ENCODE data around the gene RPS25. TPM values are rescaled to one million over a fixed set of nuclear protein-coding genes. Genes with fewer than 3 reads are reported as not detected.

The RPS25 gene
- polyA plus RNA-seq, 1 of the 3 experiments (the other 2 are of a cell fraction) = 2,688 TPM

- TF ChIP-seq FOXJ3 (CRISPR knock-in tag; IDR thresholded peaks at IDR 0.05) (no peak), USF2 (IDR thresholded peaks at IDR 0.05; ENCODE audit: borderline replicate concordance, low read depth, low read length) (no peak)
These were observed 8.0 kb upstream of the RPS25 start (continued) for GRCh38 chr11:119025978-119026766.

GRCh38 chr11:119025541-119025940 is 7.4 kb upstream of the RPS25 start:
- Histone ChIP-seq H3K27ac (ENCODE audit: low read depth in 2 of 2, low read length in 1 of 2) (no peak overlapping the region), H3K27me3 (ENCODE audit: insufficient read depth) (no peaks in the 10 kb centered on the region), H4K20me1 (ENCODE audit: insufficient read depth) (no peaks in the 10 kb centered on the region), H3K4me3 (ENCODE audit: low read depth in 2 of 2, low read length in 1 of 2) (no peak overlapping the region), H2AFZ (ENCODE audit: low read depth) (no peak overlapping the region), H3K9me3 (no peaks in the 10 kb centered on the region), H3K9ac (no peak overlapping the region), H3K9me2 (no peaks in the 10 kb centered on the region), H3K36me3 (replicated peaks in 1 of 2; ENCODE audit: control insufficient read depth in 1 of 2, insufficient read depth in 2 of 2, low read length in 1 of 2) (peaks cover 24 to 42% of the 10 kb centered on the region in 2 experiments), H3K4me2 (no peak overlapping the region), H3K4me1 (ENCODE audit: control insufficient read depth in 1 of 2, insufficient read depth in 2 of 2, low read depth in 1 of 2, low read length in 1 of 2) (peaks cover 12 to 21% of the 10 kb centered on the region in 2 experiments; a peak in 3 of 4 replicates), H3F3A (replicated peaks; ENCODE audit: insufficient read depth) (peaks cover 12% of the 10 kb centered on the region), H3K79me2 (ENCODE audit: insufficient read depth) (peaks cover 22% of the 10 kb centered on the region)
- ChIA-PET POLR2A (interaction anchor here (0.8 to 1.4 kb wide), 2 partner anchors 10 to 31 kb away, joined by 3 read pairs; no protein-coding TSS in a partner anchor), CTCF (interaction anchor here (1.4 kb wide), 1 partner anchor 19 kb away, joined by 3 read pairs; no protein-coding TSS in a partner anchor)
- 87% methylated on average over 5 of the region's 5 CpGs for whole genome bisulfite sequencing (ENCODE audit: low lambda C conversion rate)
- TF ChIP-seq RCOR1 (IDR thresholded peaks at IDR 0.05; ENCODE audit: low read length) (no peak), MAX (IDR thresholded peaks at IDR 0.05; ENCODE audit: low read depth) (no peak), NRF1 (IDR thresholded peaks at IDR 0.05; ENCODE audit: low read depth, low read length) (no peak), PBX3 (IDR thresholded peaks at IDR 0.05) (no peak), REST (IDR thresholded peaks at IDR 0.05; ENCODE audit: low read depth, low read length) (no peak), CTCF (IDR thresholded peaks at IDR 0.05) (no peak), USF1 (IDR thresholded peaks at IDR 0.05; ENCODE audit: borderline replicate concordance, low read depth) (no peak), GATA2 (CRISPR knock-in tag; IDR thresholded peaks at IDR 0.05) (no peak), FOXM1 (IDR thresholded peaks at IDR 0.05; ENCODE audit: low read depth) (no peak), EZH2phosphoT487 (IDR thresholded peaks at IDR 0.05; ENCODE audit: borderline replicate concordance, low read depth) (no peak)
- no peak for DNase-seq

All from SK-N-SH (cell line).